H1 (cell line): ENCODE measurements around the gene AGO3. TPM values are rescaled to one million over a fixed set of nuclear protein-coding genes. Genes with fewer than 3 reads are reported as not detected.

ENCODE experiments used
- CTCF ChIA-PET: fragments of 300-600 bp; sonication (Branson Sonifier 250); formaldehyde crosslinking; loops from one replicate; lab custom pipeline; 2021; ENCODE audit not compliant: partially characterized antibody; lab: Charles Lee
- POLR2A ChIA-PET: fragments of 300-600 bp; sonication (Branson Sonifier 250); formaldehyde crosslinking; loops from one replicate; lab custom pipeline; 2021; ENCODE audit warnings: inconsistent platforms; ENCODE audit not compliant: partially characterized antibody; lab: Charles Lee
- DNase-seq, 2 experiments: peaks; one replicate each; pipeline versions ENCODE4 v3.0.0 to v3.0.0-alpha.2; 2010 to 2022; ENCODE audit warnings: low spot score in 2 of 2, low read depth in 1 of 2, mixed read lengths in 1 of 2
- FAIRE-seq: peaks from 2 replicates; lab custom pipeline; 2011; peaks lifted over from hg19 to GRCh38; lab: Jason Lieb, UNC
- H2AFZ ChIP-seq: 2 replicates; pipeline ENCODE4 v1.8.1; 2012; ENCODE audit warnings: low read length, inconsistent platforms
- H2AK5ac ChIP-seq: 2 replicates; pipeline ENCODE4 v1.6.1; 2013; ENCODE audit warnings: low read depth, low read length
- H2BK120ac ChIP-seq: replicated peaks from 2 replicates; pipeline ENCODE3; 2013; ENCODE audit warnings: low read depth, low read length, inconsistent platforms
- H2BK12ac ChIP-seq: 2 replicates; pipeline ENCODE4 v1.6.1; 2013; ENCODE audit warnings: low read depth, low read length
- H2BK15ac ChIP-seq: 2 replicates; pipeline ENCODE4 v1.6.1; 2013; ENCODE audit warnings: low read length
- H2BK20ac ChIP-seq: 2 replicates; pipeline ENCODE4 v1.6.1; 2013; ENCODE audit warnings: low read length
- H2BK5ac ChIP-seq: 2 replicates; pipeline ENCODE4 v1.6.1; 2013; ENCODE audit warnings: low read depth, low read length
- H3K14ac ChIP-seq: 2 replicates; pipeline ENCODE4 v1.6.1; 2013; ENCODE audit warnings: inconsistent platforms; ENCODE audit not compliant: insufficient read length
- H3K18ac ChIP-seq: 2 replicates; pipeline ENCODE4 v1.6.1; 2013; ENCODE audit warnings: low read length; ENCODE audit errors: extremely low read depth
- H3K23ac ChIP-seq: 2 replicates; pipeline ENCODE4 v1.6.1; 2013; ENCODE audit warnings: inconsistent platforms; ENCODE audit not compliant: insufficient read length
- H3K23me2 ChIP-seq: 2 replicates; pipeline ENCODE4 v1.6.1; 2013; ENCODE audit warnings: low read depth, low read length
- H3K27ac ChIP-seq: 2 replicates; pipeline ENCODE4 v1.6.1; 2011; ENCODE audit warnings: low read depth, low read length, inconsistent platforms
- H3K27me3 ChIP-seq, 4 experiments: replicated peaks in 1 of 4; 1 replicate in 1 of 4; 2 replicates in 3 of 4; pipeline versions ENCODE4 v1.6.1 to v1.8.1; 2011 to 2013; ENCODE audit warnings: low read length in 3 of 4, mild to moderate bottlenecking in 3 of 4, inconsistent platforms in 2 of 4, mixed read lengths in 2 of 4, moderate library complexity in 1 of 4; ENCODE audit not compliant: control insufficient read depth in 3 of 4, insufficient read depth in 3 of 4; ENCODE audit errors: extremely low read depth in 1 of 4
- H3K36me3 ChIP-seq, 4 experiments: 2 replicates each; pipeline versions ENCODE4 v1.6.1 to v1.8.1; 2011 to 2013; ENCODE audit warnings: mild to moderate bottlenecking in 4 of 4, low read length in 3 of 4, moderate library complexity in 2 of 4, control low read depth in 1 of 4, inconsistent platforms in 1 of 4; ENCODE audit not compliant: insufficient read depth in 4 of 4, control insufficient read depth in 2 of 4
- H3K4ac ChIP-seq: replicated peaks from 2 replicates; pipeline ENCODE3; 2013; ENCODE audit warnings: low read length, low read depth, mixed read lengths, inconsistent platforms; ENCODE audit not compliant: insufficient read length
- H3K4me1 ChIP-seq, 4 experiments: replicated peaks in 1 of 4; 1 replicate in 1 of 4; 2 replicates in 3 of 4; pipeline versions ENCODE4 v1.6.1 to v1.8.1; 2011 to 2013; ENCODE audit warnings: low read length in 3 of 4, inconsistent platforms in 2 of 4, mixed read lengths in 1 of 4; ENCODE audit not compliant: insufficient read depth in 4 of 4, control insufficient read depth in 3 of 4
- H3K4me2 ChIP-seq, 2 experiments: 2 replicates each; pipeline versions ENCODE4 v1.6.1 to v1.8.1; 2011 to 2013; ENCODE audit warnings: low read depth in 2 of 2, low read length in 2 of 2, control low read depth in 1 of 2, inconsistent platforms in 1 of 2, mild to moderate bottlenecking in 1 of 2; ENCODE audit not compliant: insufficient read depth in 1 of 2
- H3K4me3 ChIP-seq, 4 experiments: fragments of 200-600, 300-600 bp in 1 of 4; sonication (generic), shearing (Covaris generic), sonication (Bioruptor Twin) in 1 of 4; 2 replicates each; pipeline versions ENCODE4 v1.5.1 to v1.8.1; 2011 to 2016; ENCODE audit warnings: low read length in 4 of 4, low read depth in 3 of 4, control low read depth in 2 of 4, inconsistent platforms in 2 of 4, mild to moderate bottlenecking in 2 of 4, mixed read lengths in 1 of 4, moderate library complexity in 1 of 4; ENCODE audit not compliant: insufficient read depth in 2 of 4; ENCODE audit errors: extremely low read depth in 1 of 4
- H3K56ac ChIP-seq: replicated peaks from 2 replicates; pipeline ENCODE3; 2013; ENCODE audit warnings: low read depth, mild to moderate bottlenecking, mixed read lengths, low read length, inconsistent platforms; ENCODE audit not compliant: insufficient read length
- H3K79me1 ChIP-seq: 2 replicates; pipeline ENCODE4 v1.6.1; 2013; ENCODE audit warnings: low read depth, low read length, control low read depth
- H3K79me2 ChIP-seq, 2 experiments: 2 replicates each; pipeline versions ENCODE4 v1.6.1 to v1.8.1; 2012 to 2013; ENCODE audit warnings: low read length in 2 of 2, mild to moderate bottlenecking in 2 of 2, inconsistent platforms in 1 of 2; ENCODE audit not compliant: insufficient read depth in 2 of 2, control insufficient read depth in 1 of 2
- H3K9ac ChIP-seq, 4 experiments: replicated peaks in 1 of 4; 1 replicate in 1 of 4; 2 replicates in 3 of 4; pipeline versions ENCODE4 v1.6.1 to v1.8.1; 2011 to 2013; ENCODE audit warnings: low read depth in 3 of 4, low read length in 3 of 4, control low read depth in 2 of 4, mild to moderate bottlenecking in 2 of 4, moderate library complexity in 2 of 4, inconsistent platforms in 1 of 4; ENCODE audit errors: extremely low read depth in 1 of 4
- H3K9me3 ChIP-seq, 2 experiments: 2 replicates each; pipeline versions ENCODE4 v1.6.1 to v1.8.1; 2012 to 2013; ENCODE audit warnings: mild to moderate bottlenecking in 2 of 2, moderate library complexity in 2 of 2, control low read depth in 1 of 2, inconsistent platforms in 1 of 2, low read depth in 1 of 2, low read length in 1 of 2, mixed read lengths in 1 of 2; ENCODE audit not compliant: insufficient read depth in 2 of 2
- H4K20me1 ChIP-seq, 2 experiments: replicated peaks in 1 of 2; 2 replicates each; pipeline versions ENCODE3 to v1.8.1; 2011 to 2013; ENCODE audit warnings: inconsistent platforms in 2 of 2, low read length in 2 of 2, mild to moderate bottlenecking in 1 of 2; ENCODE audit not compliant: insufficient read depth in 2 of 2, control insufficient read depth in 1 of 2
- H4K5ac ChIP-seq: 2 replicates; pipeline ENCODE4 v1.6.1; 2013; ENCODE audit warnings: low read length, low read depth, mixed read lengths, inconsistent platforms; ENCODE audit not compliant: insufficient read length
- H4K8ac ChIP-seq: 2 replicates; pipeline ENCODE4 v1.8.0; 2013; ENCODE audit warnings: mild to moderate bottlenecking, moderate library complexity, low read length, inconsistent platforms; ENCODE audit not compliant: insufficient read depth; ENCODE audit errors: extremely low read depth
- H4K91ac ChIP-seq: replicated peaks from 2 replicates; pipeline ENCODE3; 2013; ENCODE audit warnings: low read length, mixed read lengths, inconsistent platforms; ENCODE audit not compliant: insufficient read length
- BACH1 ChIP-seq: IDR thresholded peaks from 2 replicates; pipeline ENCODE4 v1.6.1; 2012; ENCODE audit warnings: low read length, improper control_type of control experiment
- CTBP2 ChIP-seq: IDR thresholded peaks from 2 replicates; pipeline ENCODE4 v1.7.0; 2011; ENCODE audit warnings: borderline replicate concordance, mild to moderate bottlenecking, moderate library complexity, mixed read lengths, low read length; ENCODE audit not compliant: insufficient read depth, insufficient read length
- EGR1 ChIP-seq: IDR thresholded peaks from 2 replicates; pipeline ENCODE4 v1.6.1; 2011; ENCODE audit warnings: low read depth, low read length, borderline replicate concordance
- EZH2 ChIP-seq: fragments of 200-600 bp; sonication (generic); IDR thresholded peaks from 2 replicates; pipeline ENCODE4 v1.7.1; 2012; ENCODE audit warnings: low read depth, mild to moderate bottlenecking, moderate library complexity, low read length, inconsistent platforms; ENCODE audit not compliant: severe bottlenecking
- HDAC2 ChIP-seq, 2 experiments: fragments of 300-600 bp in 1 of 2; sonication (generic) in 1 of 2; IDR thresholded peaks; 2 replicates each; pipeline ENCODE4 v1.6.1; 2011 to 2012; ENCODE audit warnings: low read depth in 2 of 2, low read length in 2 of 2, mild to moderate bottlenecking in 2 of 2, moderate library complexity in 2 of 2, borderline replicate concordance in 1 of 2, inconsistent platforms in 1 of 2
- MAFK ChIP-seq: IDR thresholded peaks from 2 replicates; pipeline ENCODE4 v1.6.1; 2012; ENCODE audit warnings: low read depth, mild to moderate bottlenecking, improper control_type of control experiment, low read length
- MAX ChIP-seq: IDR thresholded peaks from 2 replicates; pipeline ENCODE4 v1.6.1; 2012; ENCODE audit warnings: inconsistent platforms
- NRF1 ChIP-seq: IDR thresholded peaks from 2 replicates; pipeline ENCODE4 v1.6.1; 2011; ENCODE audit warnings: mild to moderate bottlenecking, low read depth, low read length, improper control_type of control experiment
- POLR2AphosphoS5 ChIP-seq: IDR thresholded peaks from 2 replicates; pipeline ENCODE4 v1.6.1; 2011; ENCODE audit warnings: low read depth, low read length
- RBBP5 ChIP-seq: IDR thresholded peaks from 2 replicates; pipeline ENCODE4 v1.7.1; 2012; ENCODE audit warnings: low read depth, mild to moderate bottlenecking, inconsistent platforms, low read length, moderate library complexity, borderline replicate concordance
- SIRT6 ChIP-seq: IDR thresholded peaks from one replicate; pipeline ENCODE4 v1.7.1; 2012; ENCODE audit warnings: low read length, inconsistent platforms
- SP1 ChIP-seq: IDR thresholded peaks from 2 replicates; pipeline ENCODE4 v1.6.1; 2011; ENCODE audit warnings: low read depth, low read length
- USF2 ChIP-seq: IDR thresholded peaks from 2 replicates; pipeline ENCODE4 v1.6.1; 2011; ENCODE audit warnings: low read length, improper control_type of control experiment
- WGBS, 2 experiments: shearing (Covaris generic) in 1 of 2; methylation state at CpG; one replicate each; pipeline versions ENCODE4 v1.1.6 to v1.1.7; 2013 to 2015; ENCODE audit warnings: low lambda C conversion rate in 2 of 2, mixed read lengths in 2 of 2, inconsistent platforms in 1 of 2, low coverage in 1 of 2, missing lambda C conversion rate in 1 of 2; ENCODE audit not compliant: insufficient replicate concordance in 2 of 2, insufficient coverage in 1 of 2, insufficient read length in 1 of 2; ENCODE audit errors: extremely low coverage in 1 of 2, missing lambda C conversion rate in 1 of 2; 5-methylcytosine and 5-hydroxymethylcytosine counted together
- polyA plus RNA-seq, 7 experiments: library from polyadenylated mRNA; depleted of rRNA in 3 of 7; stranded (reverse) in 5 of 7; unstranded in 2 of 7; fragments of >200 nt in 5 of 7; fragments of 200-250 nt in 2 of 7; gene quantifications; 1 replicate in 5 of 7; 2 replicates in 1 of 7; 4 replicates in 1 of 7; pipeline versions ENCODE4 v1.2.1 to v1.2.3, GENCODE V29; 2011 to 2013; ENCODE audit warnings: missing spikeins in 2 of 7, mixed read lengths in 2 of 7
- total RNA-seq: library from RNA; stranded (reverse); fragmentation: NEBNext Ultra II Directional; extraction: Animal tissue kit (Norgen Biotek cat#: 25700); gene quantifications from 2 replicates; pipeline ENCODE4 v1.2.1, GENCODE V29; 2021

The AGO3 gene
- total and polyA plus RNA-seq, 2 of the 8 experiments (the other 6 are each of a cell fraction or from before 2014, with no cell fraction given) = 10.7 to 26.4 TPM

GRCh38 chr1:36093929-36094328, 163.0 kb downstream of the AGO3 start:
- H4K8ac ChIP-seq = no peak overlapping the region
- H3K27me3 ChIP-seq = no peaks in the 10 kb centered on the region
- H2AFZ ChIP-seq = no peak overlapping the region
- no peak overlapping the region; the same call in 1 of the 2 replicates for H2BK5ac ChIP-seq
- H3K27ac ChIP-seq = no peak overlapping the region
- no peaks in the 10 kb centered on the region for H3K9me3 ChIP-seq
- no peak overlapping the region for H3K18ac ChIP-seq
- 96% methylated on average over 3 of the region's 3 CpGs; no CpG with 5 or more reads in 1 of the 2 experiments for WGBS, 2 experiments
- H3K4me2 ChIP-seq = no peak overlapping the region
- H3K9ac ChIP-seq = no peak overlapping the region
- peaks cover 0 to 15% of the 10 kb centered on the region in 2 experiments; a peak in 2 of 4 replicates for H3K79me2 ChIP-seq
- DNase-seq (no peak), FAIRE-seq (no peak)
- no peak overlapping the region for H2BK20ac ChIP-seq
- no peak overlapping the region for H3K56ac ChIP-seq
- H3K4me1 ChIP-seq = peaks cover 0 to 16% (median 11%) of the 10 kb centered on the region in 4 experiments; a peak in 5 of 7 replicates
- no peak overlapping the region for H3K14ac ChIP-seq
- no peak overlapping the region for H3K4me3 ChIP-seq
- CTCF ChIA-PET = interaction anchor here (0.7 to 32.6 kb wide), 4 partner anchors 10 to 43 kb away, joined by 3 to 738 read pairs (median 40); no protein-coding TSS in a partner anchor
- no peak overlapping the region for H2BK12ac ChIP-seq
- peaks cover 23 to 38% (median 33%) of the 10 kb centered on the region in 4 experiments for H3K36me3 ChIP-seq
- no peak overlapping the region for H4K5ac ChIP-seq
- H3K23ac ChIP-seq = no peak overlapping the region
- H3K79me1 ChIP-seq = peaks cover 5% of the 10 kb centered on the region; the same call in 1 of the 2 replicates
- no peak overlapping the region for H2BK120ac ChIP-seq
- H2AK5ac ChIP-seq = no peak overlapping the region
- POLR2A ChIA-PET = no interaction called here
- no peak overlapping the region for H2BK15ac ChIP-seq
- no peak overlapping the region for H4K91ac ChIP-seq
- peaks cover 0 to 10% of the 10 kb centered on the region in 2 experiments for H4K20me1 ChIP-seq
- peaks cover 5% of the 10 kb centered on the region; the same call in 1 of the 2 replicates for H3K23me2 ChIP-seq
- H3K4ac ChIP-seq = no peak overlapping the region
- TF ChIP-seq MAX (no peak), CTBP2 (no peak), HDAC2 (IDR thresholded peaks at IDR 0.05; ENCODE audit: borderline replicate concordance in 1 of 2, low read depth in 2 of 2, low read length in 2 of 2) (no peak), SIRT6 (no peak), POLR2AphosphoS5 (no peak), SP1 (no peak), EZH2 (no peak), BACH1 (no peak), USF2 (no peak), NRF1 (no peak), RBBP5 (no peak), MAFK (no peak), EGR1 (no peak)
